Endodermal cell (in vitro differentiated cells): ENCODE results near the gene ANKRD34A. TPM values are rescaled to one million over a fixed set of nuclear protein-coding genes. Genes with fewer than 3 reads are reported as not detected.

Experiments
- DNase-seq: peaks from one replicate; pipeline ENCODE4 v3.0.0-alpha.2; 2017
- H3K27ac ChIP-seq: 2 replicates; pipeline ENCODE4 v1.5.1; 2013; ENCODE audit warnings: mild to moderate bottlenecking, low read depth, low read length, moderate library complexity
- H3K27me3 ChIP-seq: 2 replicates; pipeline ENCODE4 v1.6.1; 2013; ENCODE audit warnings: mild to moderate bottlenecking, low read length, moderate library complexity; ENCODE audit not compliant: insufficient read depth, control insufficient read depth, poor library complexity, severe bottlenecking
- H3K36me3 ChIP-seq: 2 replicates; pipeline ENCODE4 v1.7.0; 2013; ENCODE audit warnings: mild to moderate bottlenecking, low read length, moderate library complexity; ENCODE audit not compliant: control insufficient read depth, insufficient read depth
- H3K4me1 ChIP-seq: one replicate; pipeline ENCODE4 v1.7.0; 2013; ENCODE audit warnings: low read length; ENCODE audit not compliant: control insufficient read depth, insufficient read depth
- H3K4me3 ChIP-seq: 2 replicates; pipeline ENCODE4 v1.5.1; 2013; ENCODE audit warnings: mild to moderate bottlenecking, low read length, moderate library complexity
- H3K9ac ChIP-seq: 2 replicates; pipeline ENCODE4 v1.6.1; 2013; ENCODE audit warnings: mild to moderate bottlenecking, low read length, moderate library complexity; ENCODE audit not compliant: poor library complexity, severe bottlenecking; ENCODE audit errors: extremely low read depth
- H3K9me3 ChIP-seq: 2 replicates; pipeline ENCODE4 v1.6.1; 2013; ENCODE audit warnings: mild to moderate bottlenecking, low read length, moderate library complexity; ENCODE audit not compliant: control insufficient read depth
- H3K27ac Mint-ChIP-seq: 2 replicates; pipeline ENCODE4 v1.8.0; 2020; ENCODE audit warnings: mixed read lengths
- H3K27me3 Mint-ChIP-seq: 2 replicates; pipeline ENCODE4 v1.8.0; 2021; ENCODE audit warnings: mild to moderate bottlenecking, mixed read lengths; ENCODE audit not compliant: insufficient read depth
- H3K36me3 Mint-ChIP-seq: 2 replicates; pipeline ENCODE4 v1.8.0; 2020; ENCODE audit warnings: low read depth, mixed read lengths
- H3K4me1 Mint-ChIP-seq: 2 replicates; pipeline ENCODE4 v1.8.0; 2020; ENCODE audit warnings: mixed read lengths
- H3K4me3 Mint-ChIP-seq: 2 replicates; pipeline ENCODE4 v1.8.0; 2020; ENCODE audit warnings: mild to moderate bottlenecking, moderate library complexity, mixed read lengths
- H3K9me3 Mint-ChIP-seq: 2 replicates; pipeline ENCODE4 v1.8.0; 2020; ENCODE audit warnings: mild to moderate bottlenecking, mixed read lengths
- WGBS, 2 experiments: methylation state at CpG; one replicate each; pipeline versions ENCODE4 v1.1.5 to v1.1.7; 2013; ENCODE audit warnings: missing lambda C conversion rate in 2 of 2, mixed read lengths in 1 of 2; ENCODE audit not compliant: insufficient coverage in 1 of 2, insufficient read length in 1 of 2; 5-methylcytosine and 5-hydroxymethylcytosine counted together
- total RNA-seq, 2 donors: library from RNA; stranded (reverse); fragmentation: NEBNext Ultra II Directional in 1 of 2; extraction: Animal tissue kit (Norgen Biotek cat#: 25700) in 1 of 2; gene quantifications; 2 replicates in 1 of 2; 3 replicates in 1 of 2; pipeline ENCODE4 v1.2.1, GENCODE V29; 2021
- TF ChIP-seq, protein P1 (sequence below): fragments of 200-600 bp; sonication (generic); conservative IDR thresholded peaks from 2 replicates; pipeline ENCODE4 v1.5.0; 2021; ENCODE audit warnings: antibody characterized with exemption, mild to moderate bottlenecking

ANKRD34A gene
- total RNA-seq, 2 donors from 2014 or later = 0.55 to 1.4 TPM

DNA sequence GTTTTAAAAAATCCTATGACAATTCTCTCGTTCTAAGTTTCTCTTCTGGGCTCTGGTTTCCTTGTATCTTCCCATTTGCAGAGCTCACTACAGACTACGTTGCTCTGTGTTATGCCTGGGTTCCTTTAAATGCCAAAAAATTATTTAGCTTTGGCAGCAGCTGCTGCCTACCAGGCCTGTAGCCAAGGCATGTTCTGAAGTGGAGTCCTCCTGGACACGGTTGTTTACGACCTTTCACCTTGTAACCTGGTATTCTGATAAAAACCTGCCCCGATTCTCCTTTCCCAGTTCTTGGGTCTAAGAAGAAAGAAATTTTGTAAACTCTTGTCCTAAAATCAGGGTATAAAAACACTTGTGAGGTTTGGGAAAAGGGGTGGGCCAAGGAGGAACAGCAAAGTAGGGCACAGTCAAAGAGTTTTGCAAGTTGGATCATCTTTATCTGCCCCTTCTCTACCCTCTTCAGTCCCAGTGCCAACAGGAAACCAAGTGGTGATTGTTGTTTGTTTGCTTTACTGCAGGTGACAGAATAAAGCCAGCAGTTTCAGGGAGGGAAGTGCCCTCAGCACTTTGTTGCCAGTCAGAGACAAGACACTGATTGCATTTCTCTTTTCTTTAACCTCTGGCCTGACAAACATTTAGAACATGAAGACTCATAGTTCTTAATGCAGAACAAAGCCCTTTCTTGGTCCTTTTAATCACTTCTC is 35.1 kb upstream of the ANKRD34A start:
- peaks cover 35% of the 10 kb centered on the region for H3K4me1 Mint-ChIP-seq
- Histone ChIP-seq H3K4me3 (no peak overlapping the region), H3K9ac (no peak overlapping the region), H3K4me1 (no peaks in the 10 kb centered on the region), H3K27ac (no peak overlapping the region), H3K36me3 (no peaks in the 10 kb centered on the region), H3K9me3 (no peaks in the 10 kb centered on the region), H3K27me3 (no peaks in the 10 kb centered on the region)
- TF ChIP-seq, protein P1, sequence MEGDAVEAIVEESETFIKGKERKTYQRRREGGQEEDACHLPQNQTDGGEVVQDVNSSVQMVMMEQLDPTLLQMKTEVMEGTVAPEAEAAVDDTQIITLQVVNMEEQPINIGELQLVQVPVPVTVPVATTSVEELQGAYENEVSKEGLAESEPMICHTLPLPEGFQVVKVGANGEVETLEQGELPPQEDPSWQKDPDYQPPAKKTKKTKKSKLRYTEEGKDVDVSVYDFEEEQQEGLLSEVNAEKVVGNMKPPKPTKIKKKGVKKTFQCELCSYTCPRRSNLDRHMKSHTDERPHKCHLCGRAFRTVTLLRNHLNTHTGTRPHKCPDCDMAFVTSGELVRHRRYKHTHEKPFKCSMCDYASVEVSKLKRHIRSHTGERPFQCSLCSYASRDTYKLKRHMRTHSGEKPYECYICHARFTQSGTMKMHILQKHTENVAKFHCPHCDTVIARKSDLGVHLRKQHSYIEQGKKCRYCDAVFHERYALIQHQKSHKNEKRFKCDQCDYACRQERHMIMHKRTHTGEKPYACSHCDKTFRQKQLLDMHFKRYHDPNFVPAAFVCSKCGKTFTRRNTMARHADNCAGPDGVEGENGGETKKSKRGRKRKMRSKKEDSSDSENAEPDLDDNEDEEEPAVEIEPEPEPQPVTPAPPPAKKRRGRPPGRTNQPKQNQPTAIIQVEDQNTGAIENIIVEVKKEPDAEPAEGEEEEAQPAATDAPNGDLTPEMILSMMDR = no peak
- WGBS, 2 experiments = 90 to 95% methylated on average over 5 of the region's 5 CpGs
- no peaks in the 10 kb centered on the region for H3K9me3 Mint-ChIP-seq
- peaks cover 7% of the 10 kb centered on the region for H3K36me3 Mint-ChIP-seq
- peak overlapping the region; percentile 26 for H3K27ac Mint-ChIP-seq
- H3K27me3 Mint-ChIP-seq = no peaks in the 10 kb centered on the region
- DNase-seq = peak; percentile 44
- H3K4me3 Mint-ChIP-seq = no peak overlapping the region

DNA sequence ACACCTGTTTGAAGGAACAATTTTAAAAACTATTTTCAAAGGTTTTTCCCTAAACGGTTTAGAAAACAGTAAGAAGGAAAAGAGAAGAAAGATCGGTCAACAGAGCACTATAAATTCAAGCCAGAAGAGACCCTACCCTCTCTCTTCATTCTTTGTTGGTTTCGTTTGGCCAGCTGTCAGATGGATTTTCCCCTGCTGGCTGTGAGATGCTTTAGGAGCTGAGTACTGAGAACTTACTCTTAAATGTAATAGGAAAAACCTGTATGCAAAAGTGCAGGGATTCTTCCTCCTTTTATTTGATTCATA is 33.3 kb upstream of the ANKRD34A start:
- Histone ChIP-seq H3K4me3 (no peak overlapping the region), H3K27ac (no peak overlapping the region), H3K9me3 (no peaks in the 10 kb centered on the region), H3K36me3 (peaks cover 6% of the 10 kb centered on the region), H3K9ac (no peak overlapping the region), H3K4me1 (no peaks in the 10 kb centered on the region), H3K27me3 (no peaks in the 10 kb centered on the region)
- Mint-ChIP-seq H3K4me3 (peak overlapping the region; percentile 87), H3K9me3 (no peaks in the 10 kb centered on the region), H3K36me3 (peaks cover 25% of the 10 kb centered on the region), H3K27me3 (no peaks in the 10 kb centered on the region), H3K4me1 (peaks cover 38% of the 10 kb centered on the region), H3K27ac (no peak overlapping the region)
- TF ChIP-seq, protein P1 = no peak
- WGBS, 2 experiments = 68% methylated on average over 3 of the region's 3 CpGs; no CpG with 5 or more reads in 1 of the 2 experiments
- DNase-seq = no peak

DNA sequence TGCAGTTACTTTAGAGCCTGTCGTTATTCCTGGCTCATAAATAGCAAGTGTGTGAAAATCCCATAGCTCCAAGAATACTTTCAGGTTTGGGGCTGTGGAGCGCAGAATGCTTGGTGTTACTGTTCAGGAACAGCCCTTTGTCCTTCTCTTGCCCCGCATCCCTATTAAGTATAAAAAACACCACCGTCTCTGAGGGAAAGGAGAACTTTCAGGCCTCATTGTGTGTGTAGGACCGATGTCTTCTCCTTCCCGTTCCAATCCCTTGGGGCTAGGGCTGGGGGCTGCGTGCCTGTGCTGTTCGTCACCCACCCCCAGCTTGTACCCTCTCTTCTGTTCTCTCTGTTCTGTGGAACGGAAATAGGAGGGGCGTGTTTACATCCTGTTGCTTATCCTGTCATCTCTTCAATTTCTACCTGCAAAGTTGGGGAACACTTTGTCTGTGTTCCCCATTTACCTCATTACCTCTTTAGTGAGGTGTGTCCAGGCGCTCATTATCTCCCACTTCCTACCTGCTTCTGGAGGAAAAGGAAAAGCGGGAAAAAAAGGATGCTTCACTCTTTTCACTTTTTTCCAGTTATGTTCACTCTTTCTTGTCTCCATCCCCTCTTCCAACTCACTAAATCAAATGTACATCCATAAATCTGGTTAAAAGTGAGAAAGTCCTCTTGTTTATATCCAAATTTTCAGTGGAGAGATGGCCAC is 32.8 kb upstream of the ANKRD34A start:
- H3K27ac Mint-ChIP-seq = peak overlapping the region; percentile 85
- peaks cover 28% of the 10 kb centered on the region for H3K36me3 Mint-ChIP-seq
- no peak for DNase-seq
- peaks cover 6% of the 10 kb centered on the region for H3K36me3 ChIP-seq
- no peaks in the 10 kb centered on the region for H3K27me3 Mint-ChIP-seq
- H3K4me1 Mint-ChIP-seq = peaks cover 38% of the 10 kb centered on the region
- WGBS, 2 experiments = 56 to 59% methylated on average over 3 to 12 of the region's 12 CpGs
- H3K4me1 ChIP-seq = no peaks in the 10 kb centered on the region
- peak overlapping the region; percentile 87 for H3K4me3 Mint-ChIP-seq
- no peak overlapping the region for H3K9ac ChIP-seq
- H3K27ac ChIP-seq = no peak overlapping the region
- no peaks in the 10 kb centered on the region for H3K9me3 Mint-ChIP-seq
- no peaks in the 10 kb centered on the region for H3K27me3 ChIP-seq
- peak overlapping the region; percentile 83 for H3K4me3 ChIP-seq
- TF ChIP-seq, protein P1 = no peak
- no peaks in the 10 kb centered on the region for H3K9me3 ChIP-seq
